GM12878 (cell line): ENCODE measurements around the gene TTLL4. TPM values are rescaled to one million over a fixed set of nuclear protein-coding genes. Genes with fewer than 3 reads are reported as not detected.

Source experiments
- CHD1 ChIP-seq: IDR thresholded peaks from 2 replicates; pipeline ENCODE4 v1.6.1; 2012; ENCODE audit warnings: low read depth, low read length, improper control_type of control experiment
- EP300 ChIP-seq, 2 experiments: fragments of 150-350 bp in 1 of 2; IDR thresholded peaks; 2 replicates each; pipeline ENCODE4 v1.6.1; 2011 to 2012; ENCODE audit warnings: low read depth in 2 of 2, low read length in 2 of 2, borderline replicate concordance in 1 of 2, improper control_type of control experiment in 1 of 2, inconsistent platforms in 1 of 2; ENCODE audit not compliant: control insufficient read depth in 1 of 2
- FOS ChIP-seq: IDR thresholded peaks from 3 replicates; pipeline ENCODE4 v1.6.1; 2011; ENCODE audit warnings: borderline replicate concordance; ENCODE audit not compliant: insufficient read length; ENCODE audit errors: extremely low read depth
- HDAC6 ChIP-seq: fragments of 200-600 bp; sonication (generic); IDR thresholded peaks from one replicate; pipeline ENCODE4 v1.8.0; 2017; ENCODE audit warnings: antibody characterized with exemption; ENCODE audit not compliant: unreplicated experiment
- IKZF1 ChIP-seq: fragments of 450-650 bp; conservative IDR thresholded peaks from 2 replicates; pipeline ENCODE4 v1.6.1; 2017; ENCODE audit warnings: antibody characterized with exemption, mild to moderate bottlenecking
- JUND ChIP-seq: IDR thresholded peaks from 2 replicates; pipeline ENCODE4 v1.6.1; 2012; ENCODE audit warnings: low read depth, mild to moderate bottlenecking, low read length, improper control_type of control experiment, moderate library complexity
- KLF5 ChIP-seq: fragments of 450-650 bp; IDR thresholded peaks from 2 replicates; pipeline ENCODE4 v1.6.1; 2014; ENCODE audit warnings: mild to moderate bottlenecking; ENCODE audit not compliant: partially characterized antibody
- MAX ChIP-seq: IDR thresholded peaks from 2 replicates; pipeline ENCODE4 v1.6.1; 2012; ENCODE audit warnings: low read depth, low read length, improper control_type of control experiment
- MLLT1 ChIP-seq: fragments of 450-650 bp; IDR thresholded peaks from 2 replicates; pipeline ENCODE4 v1.6.1; 2016; ENCODE audit warnings: mild to moderate bottlenecking
- NFYB ChIP-seq: IDR thresholded peaks from 2 replicates; pipeline ENCODE4 v1.6.1; 2011; ENCODE audit warnings: low read depth, mild to moderate bottlenecking, low read length, improper control_type of control experiment, moderate library complexity; ENCODE audit not compliant: insufficient read depth
- NKRF ChIP-seq: fragments of 450-650 bp; conservative IDR thresholded peaks from 2 replicates; pipeline ENCODE4 v1.6.1; 2017; ENCODE audit warnings: mild to moderate bottlenecking, moderate library complexity
- NR2C1 ChIP-seq: fragments of 450-650 bp; IDR thresholded peaks from 2 replicates; pipeline ENCODE4 v1.6.1; 2017; ENCODE audit warnings: antibody characterized with exemption, mild to moderate bottlenecking, moderate library complexity
- NRF1 ChIP-seq: conservative IDR thresholded peaks from 2 replicates; pipeline ENCODE4 v1.6.1; 2011; ENCODE audit warnings: mild to moderate bottlenecking, low read depth, low read length, improper control_type of control experiment
- RB1 ChIP-seq: fragments of 450-650 bp; formaldehyde crosslinking; IDR thresholded peaks from 2 replicates; pipeline ENCODE4 v1.6.1; 2017; ENCODE audit warnings: mild to moderate bottlenecking, borderline replicate concordance
- SKIL ChIP-seq: fragments of 450-650 bp; IDR thresholded peaks from 2 replicates; pipeline ENCODE4 v1.6.1; 2017; ENCODE audit warnings: mild to moderate bottlenecking, low read depth, inconsistent platforms; ENCODE audit not compliant: poor library complexity, severe bottlenecking
- SP1 ChIP-seq: IDR thresholded peaks from one replicate; pipeline ENCODE4 v1.6.1; 2011; ENCODE audit warnings: low read depth, low read length
- ZNF24 ChIP-seq: fragments of 450-650 bp; IDR thresholded peaks from 2 replicates; pipeline ENCODE4 v1.6.1; 2017; ENCODE audit warnings: antibody characterized with exemption, mild to moderate bottlenecking
- ZNF592 ChIP-seq: fragments of 450-650 bp; IDR thresholded peaks from 2 replicates; pipeline ENCODE4 v1.6.1; 2017; ENCODE audit warnings: mild to moderate bottlenecking, moderate library complexity
- polyA plus RNA-seq, 11 experiments: library from polyadenylated mRNA; depleted of rRNA in 4 of 11; unstranded in 6 of 11; stranded (reverse) in 5 of 11; fragments of >200 nt; fragmentation: Nextera tagmentation in 4 of 11; fragmentation: Illumina TruSeq in 1 of 11; extraction: Ambion mirVana in 4 of 11; extraction: Trizol in 1 of 11; gene quantifications; 1 replicate in 1 of 11; 2 replicates in 10 of 11; pipeline versions ENCODE4 v1.2.1 to v1.2.3, GENCODE V29; 2011 to 2016; ENCODE audit warnings: inconsistent platforms in 2 of 11, missing spikeins in 2 of 11, low read depth in 1 of 11
- total RNA-seq, 4 experiments: library from RNA; depleted of rRNA in 3 of 4; stranded (reverse); fragments of >200 nt in 3 of 4; fragmentation: Illumina TruSeq in 1 of 4; extraction: Trizol in 1 of 4; gene quantifications; 2 replicates each; pipeline versions ENCODE4 v1.2.1 to v1.2.3, GENCODE V29; 2013 to 2021
- TF ChIP-seq, protein P1 (sequence below): fragments of 450-650 bp; IDR thresholded peaks from 2 replicates; pipeline ENCODE4 v1.6.1; 2017; ENCODE audit warnings: borderline replicate concordance

The TTLL4 gene
- total and polyA plus RNA-seq, 10 of the 15 experiments (the other 5 are each of a cell fraction or from before 2014, with no cell fraction given) = 16.6 to 63.1 (median 32.9) TPM

DNA sequence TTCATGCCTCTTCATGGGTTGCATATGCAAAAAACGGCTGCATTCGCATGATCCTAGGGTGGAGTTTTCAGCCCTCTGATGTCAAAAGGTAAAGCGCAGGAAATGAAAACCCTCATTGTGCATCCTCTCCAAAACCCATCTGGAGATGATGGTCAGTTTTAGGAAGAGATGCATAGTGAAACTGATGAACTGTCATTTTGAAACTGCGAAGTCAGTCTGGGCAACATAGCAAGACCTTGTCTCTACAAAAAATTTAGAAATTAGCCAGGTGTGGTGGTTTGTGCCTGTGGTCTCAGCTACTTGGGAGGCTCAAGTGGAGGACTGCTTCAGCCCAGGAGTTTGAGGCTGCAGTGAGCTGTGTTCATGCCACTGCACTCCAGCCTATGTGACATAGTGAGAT is 2.5 kb upstream of the TTLL4 start (continued):
- TF ChIP-seq NKRF = no peak
- no peak for TF ChIP-seq EP300 (IDR thresholded peaks at IDR 0.05; ENCODE audit: borderline replicate concordance in 1 of 2, control insufficient read depth in 1 of 2, low read depth in 2 of 2, low read length in 2 of 2)
- TF ChIP-seq ZNF24 = no peak
- TF ChIP-seq, protein P1, sequence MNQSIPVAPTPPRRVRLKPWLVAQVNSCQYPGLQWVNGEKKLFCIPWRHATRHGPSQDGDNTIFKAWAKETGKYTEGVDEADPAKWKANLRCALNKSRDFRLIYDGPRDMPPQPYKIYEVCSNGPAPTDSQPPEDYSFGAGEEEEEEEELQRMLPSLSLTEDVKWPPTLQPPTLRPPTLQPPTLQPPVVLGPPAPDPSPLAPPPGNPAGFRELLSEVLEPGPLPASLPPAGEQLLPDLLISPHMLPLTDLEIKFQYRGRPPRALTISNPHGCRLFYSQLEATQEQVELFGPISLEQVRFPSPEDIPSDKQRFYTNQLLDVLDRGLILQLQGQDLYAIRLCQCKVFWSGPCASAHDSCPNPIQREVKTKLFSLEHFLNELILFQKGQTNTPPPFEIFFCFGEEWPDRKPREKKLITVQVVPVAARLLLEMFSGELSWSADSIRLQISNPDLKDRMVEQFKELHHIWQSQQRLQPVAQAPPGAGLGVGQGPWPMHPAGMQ = no peak
- no peak for TF ChIP-seq MLLT1
- TF ChIP-seq MAX = no peak
- TF ChIP-seq IKZF1 = peak; percentile 35; the same call in 1 of the 2 replicates
- TF ChIP-seq SKIL = no peak
- no peak for TF ChIP-seq RB1
- no peak for TF ChIP-seq FOS
- TF ChIP-seq JUND = no peak
- no peak for TF ChIP-seq NR2C1
- TF ChIP-seq HDAC6 = no peak
- no peak for TF ChIP-seq CHD1
- no peak for TF ChIP-seq NFYB
- TF ChIP-seq KLF5 = no peak
- no peak for TF ChIP-seq SP1
- no peak for TF ChIP-seq NRF1
- no peak for TF ChIP-seq ZNF592
